Measurements from ENCODE around the gene ACTG1. TPM values are rescaled to one million over a fixed set of nuclear protein-coding genes. Genes with fewer than 3 reads are reported as not detected.
A peak's percentile ranks its signal among the peaks of the same experiment; 100 is the strongest.

ACTG1 gene
- total and polyA plus RNA-seq, 2 of the 13 experiments (the other 11 are each of a cell fraction or from before 2014, with no cell fraction given) = 973 to 1,138 TPM

GRCh38 chr17:81511804-81512561 lies 616 bp downstream of the ACTG1 start (continued):
- TF ChIP-seq ZFP91 (CRISPR knock-in tag; IDR thresholded peaks at IDR 0.05; ENCODE audit: borderline replicate concordance) (peak; percentile 50; the same call in 1 of the 2 replicates), PLSCR1 (CRISPR knock-in tag; IDR thresholded peaks at IDR 0.05; ENCODE audit: borderline replicate concordance) (no peak), YEATS4 (CRISPR knock-in tag; IDR thresholded peaks at IDR 0.05; ENCODE audit: borderline replicate concordance) (0 out of 2 replicates have a peak, but pooled peaks have one; percentile 0), ZNF850 (CRISPR knock-in tag; conservative IDR thresholded peaks at IDR 0.05) (no peak), ZNF317 (CRISPR knock-in tag; IDR thresholded peaks at IDR 0.05) (no peak), ZNF737 (CRISPR knock-in tag; IDR thresholded peaks at IDR 0.05; ENCODE audit: borderline replicate concordance) (no peak; the same call in 1 of the 2 replicates), HOXD1 (CRISPR knock-in tag; IDR thresholded peaks at IDR 0.05) (no peak), ZNF569 (CRISPR knock-in tag; IDR thresholded peaks at IDR 0.05; ENCODE audit: borderline replicate concordance) (no peak), FUBP1 (CRISPR knock-in tag; IDR thresholded peaks at IDR 0.05; ENCODE audit: borderline replicate concordance) (no peak), ZBTB40 (IDR thresholded peaks at IDR 0.05) (no peak), ZBTB40 (CRISPR knock-in tag; IDR thresholded peaks at IDR 0.05) (no peak), SMAD1 (CRISPR knock-in tag; IDR thresholded peaks at IDR 0.05; ENCODE audit: borderline replicate concordance, low read depth) (peak; percentile 12; the same call in 1 of the 2 replicates)
- TF ChIP-seq, protein P1, sequence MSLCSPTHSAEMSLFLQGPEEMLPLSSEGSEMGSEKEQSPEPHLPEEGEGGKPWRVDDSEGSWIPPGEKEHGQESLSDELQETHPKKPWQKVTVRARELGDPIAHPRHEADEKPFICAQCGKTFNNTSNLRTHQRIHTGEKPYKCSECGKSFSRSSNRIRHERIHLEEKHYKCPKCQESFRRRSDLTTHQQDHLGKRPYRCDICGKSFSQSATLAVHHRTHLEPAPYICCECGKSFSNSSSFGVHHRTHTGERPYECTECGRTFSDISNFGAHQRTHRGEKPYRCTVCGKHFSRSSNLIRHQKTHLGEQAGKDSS (CRISPR knock-in tag; IDR thresholded peaks at IDR 0.05; ENCODE audit: borderline replicate concordance, low read depth) = no peak; the same call in 1 of the 2 replicates
